Progenitor cell of endocrine pancreas (in vitro differentiated cells): Measurements from ENCODE around the gene SHC2. TPM values are rescaled to one million over a fixed set of nuclear protein-coding genes. Genes with fewer than 3 reads are reported as not detected.
"Not testable (repeated sequence)": the region's sequence is repeated elsewhere in the genome, so short reads cannot be mapped to it uniquely, and the experiment has no call there.

Experiments used
- DNase-seq: peaks from one replicate; pipeline ENCODE4 v3.0.0; 2021; ENCODE audit warnings: low spot score; ENCODE audit not compliant: unreplicated experiment
- H3K27ac Mint-ChIP-seq: 2 replicates; pipeline ENCODE4 v1.8.0; 2021; ENCODE audit warnings: mild to moderate bottlenecking, moderate library complexity, mixed read lengths
- H3K27me3 Mint-ChIP-seq: 2 replicates; pipeline ENCODE4 v1.8.0; 2021; ENCODE audit warnings: mixed read lengths
- H3K36me3 Mint-ChIP-seq: 2 replicates; pipeline ENCODE4 v1.8.0; 2022; ENCODE audit warnings: mixed read lengths; ENCODE audit not compliant: insufficient read depth
- H3K4me1 Mint-ChIP-seq: 2 replicates; pipeline ENCODE4 v1.8.0; 2021; ENCODE audit warnings: low read depth, mixed read lengths
- H3K4me3 Mint-ChIP-seq: 2 replicates; pipeline ENCODE4 v1.8.0; 2021; ENCODE audit warnings: low read depth, mild to moderate bottlenecking, moderate library complexity, mixed read lengths
- H3K9me3 Mint-ChIP-seq: 2 replicates; pipeline ENCODE4 v1.8.0; 2021; ENCODE audit warnings: low read depth, mixed read lengths
- total RNA-seq: library from RNA; stranded (reverse); gene quantifications from 2 replicates; pipeline ENCODE4 v1.2.1, GENCODE V29; 2021
- TF ChIP-seq, protein P1 (sequence below): fragments of 200-600 bp; sonication (generic); IDR thresholded peaks from one replicate; pipeline ENCODE4 v1.5.0; 2021; ENCODE audit warnings: antibody characterized with exemption, mild to moderate bottlenecking; ENCODE audit not compliant: unreplicated experiment

SHC2 gene
- total RNA-seq, 1 donor from 2014 or later = 159 TPM

GRCh38 chr19:452829-453228, 8.0 kb downstream of the SHC2 start:
- H3K27me3 Mint-ChIP-seq = no peaks in the 10 kb centered on the region

DNA sequence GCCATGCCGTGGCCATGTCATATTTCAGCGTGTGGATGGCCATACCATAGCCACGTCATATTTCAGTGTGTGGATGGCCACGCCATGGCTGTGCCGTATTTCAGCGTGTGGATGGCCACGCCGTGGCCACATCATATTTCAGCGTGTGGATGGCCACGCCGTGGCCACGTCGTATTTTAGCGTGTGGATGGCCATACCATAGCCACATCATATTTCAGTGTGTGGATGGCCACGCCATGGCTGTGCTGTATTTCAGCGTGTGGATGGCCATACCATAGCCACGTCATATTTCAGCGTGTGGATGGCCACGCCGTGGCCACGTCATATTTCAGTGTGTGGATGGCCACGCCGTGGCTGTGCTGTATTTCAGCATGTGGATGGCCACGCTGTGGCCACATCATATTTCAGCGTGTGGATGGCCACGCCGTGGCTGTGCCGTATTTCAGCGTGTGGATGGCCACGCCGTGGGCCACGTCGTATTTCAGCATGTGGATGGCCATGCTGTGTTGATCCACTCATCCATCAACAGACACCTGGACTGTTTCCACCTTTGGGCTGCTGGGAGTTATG, 9.8 kb downstream of the SHC2 start:
- not testable (repeated sequence) for H3K27me3 Mint-ChIP-seq, DNase-seq, H3K4me1 Mint-ChIP-seq, H3K27ac Mint-ChIP-seq, H3K4me3 Mint-ChIP-seq, H3K9me3 Mint-ChIP-seq
- peaks cover 38% of the 10 kb centered on the region for H3K36me3 Mint-ChIP-seq

More at GRCh38 chr19:452829-453228, 8.0 kb downstream of the SHC2 start:
- TF ChIP-seq, protein P1, sequence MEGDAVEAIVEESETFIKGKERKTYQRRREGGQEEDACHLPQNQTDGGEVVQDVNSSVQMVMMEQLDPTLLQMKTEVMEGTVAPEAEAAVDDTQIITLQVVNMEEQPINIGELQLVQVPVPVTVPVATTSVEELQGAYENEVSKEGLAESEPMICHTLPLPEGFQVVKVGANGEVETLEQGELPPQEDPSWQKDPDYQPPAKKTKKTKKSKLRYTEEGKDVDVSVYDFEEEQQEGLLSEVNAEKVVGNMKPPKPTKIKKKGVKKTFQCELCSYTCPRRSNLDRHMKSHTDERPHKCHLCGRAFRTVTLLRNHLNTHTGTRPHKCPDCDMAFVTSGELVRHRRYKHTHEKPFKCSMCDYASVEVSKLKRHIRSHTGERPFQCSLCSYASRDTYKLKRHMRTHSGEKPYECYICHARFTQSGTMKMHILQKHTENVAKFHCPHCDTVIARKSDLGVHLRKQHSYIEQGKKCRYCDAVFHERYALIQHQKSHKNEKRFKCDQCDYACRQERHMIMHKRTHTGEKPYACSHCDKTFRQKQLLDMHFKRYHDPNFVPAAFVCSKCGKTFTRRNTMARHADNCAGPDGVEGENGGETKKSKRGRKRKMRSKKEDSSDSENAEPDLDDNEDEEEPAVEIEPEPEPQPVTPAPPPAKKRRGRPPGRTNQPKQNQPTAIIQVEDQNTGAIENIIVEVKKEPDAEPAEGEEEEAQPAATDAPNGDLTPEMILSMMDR = no peak
- Mint-ChIP-seq H3K36me3 (peaks cover 44% of the 10 kb centered on the region), H3K9me3 (no peaks in the 10 kb centered on the region), H3K27ac (no peak overlapping the region), H3K4me1 (peaks cover 2% of the 10 kb centered on the region), H3K4me3 (no peak overlapping the region)
- no peak for DNase-seq

- Mint-ChIP-seq H3K4me1 (no peaks in the 10 kb centered on the region), H3K36me3 (peaks cover 38% of the 10 kb centered on the region), H3K9me3 (no peaks in the 10 kb centered on the region), H3K27ac (no peak overlapping the region), H3K27me3 (no peaks in the 10 kb centered on the region), H3K4me3 (no peak overlapping the region)
- no peak for DNase-seq
- TF ChIP-seq, protein P1 = no peak
Measured at GRCh38 chr19:449916-450315, 10.9 kb downstream of the SHC2 start.

DNA sequence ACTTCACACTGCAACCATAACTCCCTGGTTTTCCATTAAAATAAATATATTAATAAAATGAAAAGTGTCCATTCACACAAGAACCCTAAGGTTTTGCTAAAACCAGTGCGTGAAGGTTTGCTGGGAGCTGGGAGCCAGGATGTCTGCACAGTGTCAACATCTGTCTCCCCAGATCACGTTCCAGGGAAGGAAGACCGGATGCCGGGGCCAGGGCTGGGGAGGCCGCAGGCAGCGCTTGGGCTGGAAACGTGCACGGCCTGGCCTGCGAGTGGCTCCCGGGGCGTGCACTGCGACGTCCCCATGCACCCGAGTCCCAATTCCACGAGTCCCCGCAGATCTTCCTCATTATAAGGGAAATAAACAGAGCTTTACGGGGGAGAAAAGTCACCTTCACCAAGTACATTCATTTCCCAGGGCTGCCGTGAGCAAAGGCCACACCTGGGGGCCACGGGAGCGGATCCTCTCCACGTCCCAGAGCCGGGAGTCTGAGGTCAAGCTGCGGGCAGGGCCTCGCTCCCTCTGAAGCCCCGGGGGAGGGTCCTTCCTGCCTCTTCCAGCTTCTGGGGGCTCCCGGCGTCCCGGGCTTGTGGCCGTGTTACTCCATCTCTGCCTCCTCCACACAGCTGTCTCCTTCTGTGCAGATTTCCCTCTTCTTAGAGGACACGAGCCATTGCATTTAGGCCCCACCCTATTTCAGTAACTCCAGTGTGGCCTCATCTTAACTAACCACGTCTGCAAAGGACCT, 12.8 kb downstream of the SHC2 start:
- no peaks in the 10 kb centered on the region for H3K9me3 Mint-ChIP-seq
- H3K27ac Mint-ChIP-seq = no peak overlapping the region
- no peak for DNase-seq

DNA sequence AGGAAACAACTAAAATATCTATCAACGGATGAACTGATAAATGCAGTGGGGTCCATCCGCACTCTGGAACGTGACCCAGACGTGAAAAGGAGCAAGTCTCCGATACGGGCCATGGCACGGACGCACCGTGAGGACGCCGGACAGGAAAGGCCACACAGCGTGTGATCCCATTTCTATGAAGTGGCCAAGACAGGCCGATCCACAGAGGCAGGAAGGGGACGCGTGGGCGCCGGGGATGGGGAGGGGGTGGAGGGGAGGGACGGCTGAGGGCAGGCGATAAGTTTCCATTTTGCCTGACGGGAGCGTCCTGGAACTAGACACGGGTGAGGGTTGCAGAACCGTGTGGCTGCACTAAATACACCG, 13.8 kb downstream of the SHC2 start:
- TF ChIP-seq, protein P1 = no peak
- DNase-seq = no peak
- Mint-ChIP-seq H3K4me3 (no peak overlapping the region), H3K36me3 (peaks cover 21% of the 10 kb centered on the region), H3K4me1 (no peaks in the 10 kb centered on the region), H3K27ac (no peak overlapping the region), H3K27me3 (no peaks in the 10 kb centered on the region), H3K9me3 (no peaks in the 10 kb centered on the region)

More for the DNA sequence above, 12.8 kb downstream of the SHC2 start:
- TF ChIP-seq, protein P1 = no peak
- peaks cover 28% of the 10 kb centered on the region for H3K36me3 Mint-ChIP-seq
- H3K27me3 Mint-ChIP-seq = no peaks in the 10 kb centered on the region
- no peak overlapping the region for H3K4me3 Mint-ChIP-seq
- H3K4me1 Mint-ChIP-seq = no peaks in the 10 kb centered on the region
